GM18867 (cell line): ENCODE data around the gene TNFRSF21.

Experiments
- ATAC-seq: cut with Tn5 transposase; IDR thresholded peaks from one replicate; pipeline ENCODE4 v1.9.1; 2021; ENCODE audit warnings: mild to moderate bottlenecking, moderate library complexity; ENCODE audit not compliant: unreplicated experiment

Gene TNFRSF21

DNA sequence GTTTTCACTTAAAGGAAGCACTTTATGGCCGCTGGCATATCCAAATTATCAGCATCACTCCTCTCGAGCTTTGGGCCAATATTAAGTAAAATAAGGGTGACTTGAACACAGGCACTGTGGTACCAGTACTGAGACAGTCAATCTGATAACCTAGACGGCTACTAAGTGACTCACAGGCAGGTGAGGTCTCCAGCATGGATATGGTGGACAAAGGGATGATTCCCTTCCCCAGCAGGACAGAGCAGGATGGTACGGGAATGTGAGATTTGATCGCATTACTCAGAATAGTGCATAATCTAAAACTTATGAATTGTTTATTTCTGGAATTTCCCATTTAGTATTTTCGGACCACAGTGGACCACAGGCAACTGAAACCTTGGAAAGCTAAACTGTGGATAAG lies 55.7 kb downstream of the TNFRSF21 start:
- no peak for ATAC-seq

DNA sequence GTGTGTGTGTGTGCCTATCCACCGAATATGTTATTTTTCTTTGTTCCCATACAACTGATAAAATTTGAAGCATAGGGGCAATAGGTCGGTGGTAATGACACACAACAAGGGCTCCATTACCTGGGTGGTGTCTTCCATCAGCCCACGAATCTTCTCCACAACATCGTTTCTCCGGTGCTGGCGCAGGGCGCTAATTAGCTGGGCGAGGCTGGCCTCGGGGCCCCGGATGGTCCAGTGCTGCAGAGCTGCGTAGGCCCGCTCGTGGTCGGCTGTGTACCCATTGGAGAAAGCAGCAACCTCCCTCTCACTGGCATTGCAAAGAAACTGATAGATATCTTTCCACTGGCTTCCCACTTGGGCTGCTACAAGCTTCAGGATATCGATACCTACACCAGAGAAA lies 56.6 kb downstream of the TNFRSF21 start:
- no peak for ATAC-seq

DNA sequence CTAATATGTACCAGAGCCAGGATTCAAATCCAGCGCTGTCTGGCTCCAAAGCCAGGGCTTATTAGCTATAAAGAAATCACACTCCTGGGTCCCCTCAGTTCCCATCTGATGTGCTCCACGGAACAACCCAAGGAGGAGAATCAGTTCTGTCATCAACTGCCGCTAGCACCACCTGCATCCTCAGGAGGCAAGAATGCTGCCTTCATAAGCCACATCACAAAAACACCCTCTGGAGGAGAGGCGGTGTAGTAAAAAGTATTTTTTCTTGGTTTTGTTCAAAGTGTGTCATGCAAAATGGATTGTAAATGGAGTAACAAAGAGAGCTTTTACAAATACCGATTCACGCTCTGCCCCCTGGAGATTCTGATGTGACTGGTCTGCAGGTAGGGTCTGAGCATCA lies 57.1 kb downstream of the TNFRSF21 start:
- no peak for ATAC-seq

DNA sequence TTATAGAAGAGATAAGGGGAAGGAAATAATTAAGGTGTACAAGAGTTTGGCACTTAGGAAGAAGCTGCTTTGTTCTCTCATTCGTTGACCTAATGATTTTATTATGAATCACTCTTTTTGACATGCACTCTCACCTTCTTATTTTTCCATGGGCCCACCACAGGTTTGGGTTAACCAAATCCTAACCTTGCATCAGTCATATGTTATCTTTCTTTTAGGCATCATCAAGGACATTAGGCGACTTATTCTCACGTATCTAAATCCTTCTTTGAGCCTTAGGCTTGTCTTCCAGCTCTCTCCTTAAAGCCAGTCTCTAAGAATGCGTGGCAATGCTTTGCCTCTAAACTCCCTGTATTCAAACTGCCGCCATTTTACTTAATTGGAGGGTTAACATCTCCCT lies 58.3 kb downstream of the TNFRSF21 start:
- ATAC-seq = no peak

DNA sequence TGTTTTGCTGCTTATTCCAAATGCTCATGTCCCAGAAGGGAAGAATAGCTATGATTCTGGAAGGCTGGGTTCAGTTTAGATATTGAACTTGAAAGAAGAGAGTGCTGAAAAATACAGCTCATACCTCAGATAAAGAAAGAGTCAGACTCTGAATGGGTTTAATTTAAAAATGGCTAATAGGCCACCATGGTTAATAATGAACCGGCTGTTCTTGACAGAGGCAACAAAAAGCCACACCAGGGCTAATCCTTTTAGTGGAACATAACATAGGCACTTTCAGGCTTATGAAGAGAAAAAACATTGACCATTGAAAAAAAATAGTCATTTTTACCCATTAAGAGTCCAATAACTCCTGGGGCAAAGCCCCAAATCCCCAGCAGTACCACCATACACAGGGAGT lies 59.4 kb downstream of the TNFRSF21 start:
- no peak for ATAC-seq

DNA sequence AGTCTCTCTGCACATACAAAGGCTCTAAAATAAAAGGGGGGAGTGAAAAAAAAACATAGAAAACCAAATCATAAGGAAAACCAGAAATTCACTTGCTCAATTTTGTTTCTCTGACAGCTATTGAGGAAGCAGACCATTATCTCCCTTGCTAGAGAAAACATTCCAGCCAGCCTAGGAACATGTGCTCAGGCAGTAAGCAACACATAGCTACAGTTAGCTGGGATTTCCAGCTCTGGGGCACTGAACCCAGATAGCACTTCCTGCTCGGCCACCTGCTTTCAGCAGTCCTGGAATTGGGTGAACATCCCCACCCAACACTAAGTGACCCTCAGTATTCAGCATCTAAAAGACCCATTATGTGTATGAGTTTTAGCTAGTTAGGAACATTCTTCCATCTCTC lies 61.3 kb downstream of the TNFRSF21 start:
- no peak for ATAC-seq

DNA sequence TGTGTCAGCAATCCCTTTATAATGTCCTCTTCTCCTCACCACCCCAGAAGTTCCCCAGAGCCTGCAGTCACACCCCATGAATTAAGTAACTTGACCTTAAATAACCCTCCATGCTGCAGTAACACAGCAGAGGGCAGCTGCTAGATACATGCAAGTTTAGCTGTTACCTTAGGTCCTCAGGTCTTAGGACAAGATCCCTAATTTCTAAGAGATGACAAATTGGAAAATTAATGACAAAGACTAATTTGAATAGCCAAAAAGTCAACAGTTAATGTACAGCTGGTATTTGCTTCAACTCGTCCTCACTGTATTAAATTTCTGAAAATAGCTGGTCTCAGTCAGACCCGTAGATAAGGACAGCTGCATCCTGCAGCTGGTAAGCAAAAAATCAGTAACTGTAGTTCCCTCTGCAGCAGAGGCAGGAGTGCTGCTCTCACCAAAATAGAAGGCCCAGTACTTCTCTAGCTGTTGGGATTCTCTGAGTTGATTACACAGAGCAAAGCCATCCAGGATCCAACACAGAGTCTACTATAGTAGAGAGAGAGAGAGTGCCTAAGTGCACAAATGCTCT lies 62.4 kb downstream of the TNFRSF21 start:
- peak; percentile 46 for ATAC-seq

DNA sequence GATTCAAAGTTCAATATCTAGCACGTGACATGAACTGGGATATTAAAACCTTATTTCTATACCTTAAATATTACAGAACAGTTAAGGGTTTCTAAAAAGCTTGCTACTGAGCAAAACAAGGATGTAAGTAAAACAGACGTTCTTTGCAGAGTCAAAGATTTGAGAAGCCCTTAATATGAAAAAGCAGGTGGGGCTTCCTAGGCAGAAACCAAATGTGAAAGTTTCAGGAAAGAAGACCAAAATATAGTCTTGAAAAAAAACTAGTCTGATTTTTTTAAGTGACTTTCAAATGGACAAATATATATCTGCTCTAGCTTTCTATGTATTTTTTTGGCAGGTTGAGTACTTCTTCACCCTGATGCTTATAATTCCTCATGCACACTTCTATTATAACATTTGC lies 63.2 kb downstream of the TNFRSF21 start:
- ATAC-seq = no peak

DNA sequence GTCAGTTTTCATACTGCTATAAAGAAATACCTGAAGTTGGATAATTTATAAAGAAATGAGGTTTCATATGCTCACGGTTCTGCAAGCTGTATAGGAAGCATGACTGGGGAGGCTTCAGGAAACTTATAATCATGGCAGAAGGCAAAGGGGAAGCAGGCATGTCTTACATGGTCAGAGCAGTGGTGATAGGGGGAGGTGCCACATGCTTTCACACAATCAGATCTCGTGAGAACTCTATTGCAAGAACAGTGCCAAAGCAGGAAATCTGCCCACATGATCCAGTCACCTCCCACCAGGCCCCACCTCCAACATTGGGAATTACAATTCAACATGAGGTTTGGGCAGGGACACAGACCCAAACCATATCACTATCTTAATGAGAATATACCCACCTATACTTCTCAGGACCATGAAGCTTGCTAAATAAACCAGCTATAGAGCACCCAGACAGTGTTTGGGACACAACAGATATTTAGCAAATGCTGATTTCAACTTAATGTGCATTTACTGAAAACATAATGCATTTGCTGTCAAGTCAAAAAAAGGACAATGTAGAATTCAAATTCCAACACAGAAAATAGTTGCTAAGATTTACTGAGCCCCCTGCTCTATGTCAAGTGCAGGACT lies 63.8 kb downstream of the TNFRSF21 start:
- ATAC-seq = no peak

DNA sequence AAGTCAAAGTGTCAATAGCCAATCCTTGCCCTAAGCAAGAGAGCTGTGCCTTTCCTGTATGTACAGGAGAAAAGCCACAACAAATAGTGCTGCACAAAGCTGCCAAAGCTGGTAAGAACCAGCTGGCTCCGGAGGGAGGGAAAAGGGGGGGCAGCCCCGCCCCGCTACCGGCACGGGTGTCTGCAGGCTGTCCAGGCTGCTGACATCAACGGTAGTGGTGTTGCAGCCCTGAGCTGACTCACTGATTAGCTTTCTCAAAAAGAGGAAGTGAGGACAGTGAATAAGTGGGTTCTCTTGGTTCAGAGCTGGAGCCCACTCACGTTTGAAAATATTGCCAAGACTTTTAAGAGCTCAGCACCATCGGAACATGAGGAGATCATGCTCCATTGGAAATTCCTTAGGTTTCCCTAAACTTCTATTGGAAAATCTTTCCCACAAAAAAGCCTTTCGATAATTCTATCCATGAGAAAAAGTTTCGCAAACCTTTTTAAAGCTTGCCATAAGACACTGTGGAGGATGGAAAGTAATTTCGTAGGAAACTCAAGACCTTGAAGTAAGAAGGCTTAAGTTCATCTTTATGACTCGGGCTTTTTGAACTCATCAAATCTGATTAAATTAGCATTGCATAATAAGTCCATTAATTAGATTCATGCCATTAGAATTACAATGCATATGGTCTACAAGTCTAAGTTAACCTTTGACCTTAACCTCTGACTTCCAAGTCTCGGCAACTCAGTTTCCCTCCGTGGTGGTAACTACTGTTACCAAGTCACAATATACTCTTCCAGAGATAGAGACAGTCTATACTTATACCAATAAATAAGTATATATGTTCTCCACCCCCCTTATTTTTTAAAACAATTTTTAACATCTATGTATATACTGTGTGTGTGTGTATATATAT lies 67.0 kb downstream of the TNFRSF21 start:
- peak; percentile 97 for ATAC-seq

DNA sequence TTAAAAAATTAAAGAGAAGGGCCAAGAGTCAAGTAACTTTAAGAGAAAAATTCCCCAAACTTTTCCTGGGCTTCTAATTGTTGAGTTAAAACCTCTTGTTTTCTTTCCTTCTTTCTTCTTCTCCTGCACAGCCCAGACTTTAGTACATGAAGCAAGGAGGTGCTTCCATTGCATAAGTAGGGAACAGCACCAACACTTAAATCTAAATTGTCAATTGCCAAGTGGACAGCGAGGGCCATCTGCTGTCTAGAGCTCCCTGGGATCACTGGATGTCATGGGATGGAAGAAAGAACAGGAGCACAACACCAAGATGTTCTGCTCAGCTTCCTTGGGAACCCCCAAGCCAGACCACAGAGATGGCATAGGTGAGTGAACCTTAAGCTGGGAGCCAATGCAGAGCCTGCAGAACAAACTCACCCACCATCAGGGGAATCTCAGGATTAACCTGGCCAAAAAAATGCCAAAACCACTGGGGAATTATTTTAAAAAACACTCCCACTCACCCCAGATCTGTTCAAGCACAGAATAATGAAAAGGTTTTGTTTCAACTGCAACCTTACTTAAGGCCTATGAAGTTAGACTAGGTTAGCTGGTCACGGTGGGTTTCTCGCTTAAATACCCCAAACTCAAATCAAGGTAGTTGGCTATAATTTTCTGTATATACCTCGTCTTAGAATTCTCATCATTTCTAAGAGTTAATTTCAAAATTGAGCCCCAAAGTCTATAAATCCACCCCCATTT lies 67.8 kb downstream of the TNFRSF21 start:
- ATAC-seq = no peak

DNA sequence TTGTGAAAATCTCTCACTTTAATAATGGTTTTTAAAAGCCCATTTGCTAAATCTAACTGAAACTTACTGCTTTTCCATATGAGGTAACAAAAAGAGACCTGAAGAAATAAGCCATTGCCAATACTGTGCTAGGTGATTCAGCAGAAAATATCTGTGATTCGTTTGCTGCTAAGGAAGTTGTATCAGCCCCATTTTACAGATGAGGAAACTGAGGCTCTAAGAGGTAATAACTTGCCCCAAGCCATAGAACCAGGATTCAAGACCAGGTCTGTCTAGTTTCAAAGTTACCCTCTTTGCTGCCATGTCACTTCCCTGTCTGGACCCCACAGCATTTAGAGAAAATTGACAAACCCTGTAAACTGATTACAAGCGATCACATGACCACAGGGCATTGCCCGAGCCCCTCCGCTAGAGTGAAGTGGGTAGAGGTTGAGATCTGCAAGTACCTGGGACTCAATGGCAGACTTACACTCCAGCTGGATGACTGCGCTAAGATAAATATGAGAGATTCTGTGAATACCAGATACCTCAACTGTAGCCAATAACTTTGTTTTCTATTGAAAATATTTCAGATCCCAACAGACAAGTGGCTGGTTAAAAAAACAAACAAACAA lies 69.3 kb downstream of the TNFRSF21 start:
- ATAC-seq = no peak

DNA sequence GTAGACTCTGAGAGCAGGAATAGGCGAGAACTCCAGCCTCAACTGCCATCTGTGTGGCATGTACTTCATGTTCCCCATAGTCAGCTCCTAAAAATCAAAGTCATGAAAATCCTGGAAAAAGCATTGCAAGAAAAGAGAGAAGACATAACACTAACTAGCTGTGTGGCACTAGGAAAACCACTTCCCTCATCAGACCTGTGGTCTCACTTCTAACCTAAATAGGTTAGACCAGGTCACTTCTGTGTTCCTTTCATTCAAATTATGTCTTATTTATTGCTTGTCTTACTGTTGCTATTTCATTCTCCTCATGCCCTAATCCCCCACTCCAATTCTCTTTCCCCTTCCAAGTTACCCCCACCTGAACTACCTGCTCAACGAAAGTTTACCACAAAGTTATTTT lies 70.2 kb downstream of the TNFRSF21 start:
- no peak for ATAC-seq

DNA sequence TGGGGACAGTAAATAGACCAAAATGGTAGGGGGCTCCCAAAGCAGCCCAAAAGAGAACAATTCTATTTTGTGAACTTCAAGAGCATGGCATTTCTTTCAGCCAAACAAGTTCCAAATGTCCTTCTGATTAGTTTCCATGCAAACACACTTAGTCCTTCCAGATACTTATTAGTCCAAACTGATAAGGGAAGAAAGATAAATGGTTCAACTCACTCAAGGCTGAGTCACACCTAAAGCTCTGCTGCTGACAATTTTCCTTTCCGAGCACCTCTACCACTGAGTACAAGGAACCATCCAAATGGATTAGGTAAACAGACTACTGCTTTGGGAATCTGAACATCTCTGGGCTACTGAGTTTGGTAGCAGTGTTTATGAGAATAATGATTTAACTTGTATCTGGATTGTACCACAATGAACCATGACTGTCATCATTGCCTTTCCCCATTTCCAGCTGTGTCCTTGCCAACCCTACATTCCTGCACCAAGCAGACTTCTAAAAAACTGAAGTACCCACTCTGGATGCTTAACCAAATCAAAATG lies 71.2 kb downstream of the TNFRSF21 start:
- ATAC-seq = no peak

DNA sequence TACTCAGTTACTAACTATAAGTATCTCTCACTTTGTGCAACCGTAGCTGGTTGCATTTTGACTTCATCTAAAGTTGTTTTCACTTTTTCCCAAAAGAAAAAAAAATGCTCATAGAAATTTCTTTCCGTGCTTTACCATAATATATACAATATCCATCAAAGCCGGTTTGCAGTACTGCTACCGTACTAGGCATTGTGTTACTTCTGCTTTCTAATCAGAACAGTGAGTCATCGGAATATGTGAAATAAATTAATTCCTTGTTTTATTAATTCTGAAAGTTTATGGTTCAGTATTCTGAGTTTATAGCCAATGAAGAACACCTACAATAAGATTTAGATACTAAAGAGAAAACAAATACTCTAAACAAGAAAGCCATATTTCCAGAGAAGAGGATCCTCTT lies 72.5 kb downstream of the TNFRSF21 start:
- no peak for ATAC-seq

DNA sequence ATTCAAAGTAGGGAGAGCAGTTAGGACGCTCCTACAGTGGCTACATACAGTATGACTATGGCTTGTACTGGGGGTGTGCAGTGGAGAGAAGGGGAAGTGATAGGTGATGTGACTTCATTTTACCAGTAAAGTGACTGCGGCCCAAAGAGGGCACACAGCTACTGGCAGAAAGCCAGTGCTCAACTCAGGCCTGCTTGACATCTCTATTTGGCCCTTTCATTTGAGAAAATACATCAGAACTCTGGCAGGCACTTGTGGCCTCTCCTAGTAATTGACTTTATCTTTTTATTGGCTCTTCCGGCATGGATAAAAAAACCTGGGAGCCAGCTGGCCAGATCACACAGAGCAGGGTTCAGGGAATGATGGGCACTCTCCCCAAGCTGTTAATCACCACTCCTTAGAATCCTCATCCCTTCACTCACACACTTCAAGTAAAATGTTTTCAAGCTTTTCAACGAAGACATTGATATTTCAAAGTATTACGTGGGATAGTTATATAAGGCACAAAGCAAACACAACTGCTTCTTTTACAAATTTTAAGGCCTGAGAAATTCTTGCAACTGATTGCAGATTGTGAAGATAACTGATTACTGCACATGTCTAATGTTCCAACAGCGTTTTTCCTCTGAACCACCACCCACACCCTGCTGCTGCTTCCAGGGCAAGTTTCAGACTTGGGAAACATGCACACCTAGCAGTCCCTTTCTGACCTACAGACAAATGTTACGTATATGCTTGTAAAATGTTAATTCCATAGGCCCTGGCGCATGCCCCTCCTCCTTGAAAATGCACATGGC lies 73.5 kb downstream of the TNFRSF21 start:
- peak; percentile 66 for ATAC-seq

DNA sequence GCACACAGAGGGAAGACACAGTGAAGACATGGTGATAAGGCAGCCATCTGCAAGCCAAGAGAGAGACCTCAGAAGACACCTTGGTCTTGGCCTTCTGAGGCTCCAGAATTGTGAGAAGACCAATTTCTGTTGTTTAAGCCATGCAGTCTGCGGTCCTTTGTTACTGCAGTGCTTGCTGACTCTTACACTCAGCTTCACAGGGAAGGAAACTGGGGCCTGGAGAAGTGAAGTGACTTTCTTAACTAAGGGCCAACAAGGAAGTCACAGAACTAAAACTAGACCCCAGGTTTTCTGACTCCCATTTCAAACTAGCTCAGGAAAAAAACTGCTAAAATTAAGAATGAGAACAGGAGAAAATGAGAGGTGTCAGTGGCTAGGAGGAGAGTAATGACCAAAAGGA lies 74.3 kb downstream of the TNFRSF21 start:
- no peak for ATAC-seq

DNA sequence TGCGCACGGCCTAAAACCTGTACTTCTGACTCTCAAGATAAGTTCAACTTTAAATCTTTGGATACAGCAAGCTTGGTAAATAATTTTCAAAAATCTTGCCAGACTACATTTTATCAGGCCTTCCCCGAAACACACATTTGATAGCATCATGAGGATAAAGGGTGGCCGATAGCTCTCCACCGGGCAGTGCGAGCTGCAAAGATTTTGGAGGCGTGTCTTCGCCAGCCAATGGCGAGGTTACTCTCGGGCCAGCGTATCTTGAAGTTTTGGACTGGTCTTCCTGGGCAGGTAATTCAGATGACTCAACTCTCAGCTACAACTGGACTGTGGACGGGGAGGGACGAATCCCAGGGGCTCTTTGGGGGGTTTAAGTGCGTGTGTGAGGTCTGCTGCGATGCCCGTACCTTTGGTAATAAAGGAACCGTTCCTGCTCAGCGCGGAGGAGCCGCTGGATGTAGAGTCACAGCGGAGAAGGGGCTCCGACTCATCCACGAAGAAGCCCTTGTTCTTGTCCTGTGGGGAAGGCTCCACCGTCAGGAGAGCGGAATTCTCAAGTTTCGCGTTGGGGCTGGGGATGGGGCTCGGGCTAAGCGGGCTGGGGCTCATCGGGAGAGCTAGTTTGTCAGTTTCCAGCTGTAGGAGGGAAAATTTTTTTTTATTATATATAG lies 75.3 kb downstream of the TNFRSF21 start:
- no peak for ATAC-seq

DNA sequence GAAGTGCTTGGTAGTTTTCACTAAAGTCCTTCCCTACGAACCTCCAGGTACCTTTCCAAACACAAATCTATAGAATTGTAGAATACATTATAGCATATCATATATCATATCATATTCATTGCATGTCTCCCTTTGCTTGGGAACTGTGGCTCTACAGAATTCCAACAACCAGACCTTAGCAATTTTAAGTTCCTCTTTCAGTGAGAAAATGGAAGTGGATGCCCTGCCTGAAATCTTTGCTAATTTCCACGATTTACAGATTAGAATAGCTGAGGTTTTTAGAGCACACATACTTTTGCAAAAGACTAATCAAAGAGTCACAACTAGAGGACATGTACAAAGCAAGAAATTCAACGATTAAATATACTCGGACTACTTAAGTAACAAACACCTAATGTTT lies 78.6 kb downstream of the TNFRSF21 start:
- ATAC-seq = no peak
